HFF-Myc (cell line): ENCODE data around the gene TXLNA.

Experiments
- DNase-seq: peaks from one replicate; pipeline ENCODE4 v3.0.0-alpha.2; 2011; ENCODE audit warnings: low read depth; ENCODE audit errors: extremely low read depth
- H3K4me3 ChIP-seq: replicated peaks from 2 replicates; pipeline ENCODE4 v1.5.1; 2011; ENCODE audit warnings: low read depth, mild to moderate bottlenecking, control low read depth, low read length
- CTCF ChIP-seq: IDR thresholded peaks from 2 replicates; pipeline ENCODE4 v1.5.1; 2012; ENCODE audit warnings: mild to moderate bottlenecking, low read depth, low read length, control low read depth; ENCODE audit errors: missing control alignments

Gene TXLNA

GRCh38 chr1:32184650-32185049 is 5.2 kb downstream of the TXLNA start:
- H3K4me3 ChIP-seq, result no peak overlapping the region
- no peak for DNase-seq
- no peak for TF ChIP-seq CTCF

- H3K4me3 ChIP-seq, result no peak overlapping the region
- no peak for DNase-seq
- TF ChIP-seq CTCF, result no peak
Observed at GRCh38 chr1:32186077-32186476, 6.6 kb downstream of the TXLNA start.

- TF ChIP-seq CTCF, result no peak
- no peak overlapping the region for H3K4me3 ChIP-seq
- no peak for DNase-seq
Observed at GRCh38 chr1:32186491-32186890, 7.0 kb downstream of the TXLNA start.

DNA sequence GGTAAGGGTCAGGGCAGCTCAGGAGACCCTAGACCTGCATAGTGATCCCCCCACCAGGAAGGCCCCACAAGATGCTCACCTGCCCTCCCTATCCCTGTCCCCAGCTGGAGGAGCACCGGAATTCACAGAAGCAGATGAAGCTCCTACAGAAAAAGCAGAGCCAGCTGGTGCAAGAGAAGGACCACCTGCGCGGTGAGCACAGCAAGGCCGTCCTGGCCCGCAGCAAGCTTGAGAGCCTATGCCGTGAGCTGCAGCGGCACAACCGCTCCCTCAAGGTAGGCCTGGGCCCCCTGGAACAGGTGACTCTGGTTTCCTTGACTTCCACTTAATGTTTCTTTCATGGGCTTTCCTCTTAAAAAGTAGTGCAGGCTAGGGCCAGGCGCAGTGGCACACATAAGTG is 8.4 kb downstream of the TXLNA start:
- no peak for TF ChIP-seq CTCF
- H3K4me3 ChIP-seq, result no peak overlapping the region
- no peak for DNase-seq

GRCh38 chr1:32192220-32192948 is 12.9 kb downstream of the TXLNA start:
- TF ChIP-seq CTCF, result no peak
- DNase-seq, result no peak
- no peak overlapping the region for H3K4me3 ChIP-seq

GRCh38 chr1:32194984-32195383 is 15.5 kb downstream of the TXLNA start:
- H3K4me3 ChIP-seq, result no peak overlapping the region
- DNase-seq, result no peak
- no peak for TF ChIP-seq CTCF

DNA sequence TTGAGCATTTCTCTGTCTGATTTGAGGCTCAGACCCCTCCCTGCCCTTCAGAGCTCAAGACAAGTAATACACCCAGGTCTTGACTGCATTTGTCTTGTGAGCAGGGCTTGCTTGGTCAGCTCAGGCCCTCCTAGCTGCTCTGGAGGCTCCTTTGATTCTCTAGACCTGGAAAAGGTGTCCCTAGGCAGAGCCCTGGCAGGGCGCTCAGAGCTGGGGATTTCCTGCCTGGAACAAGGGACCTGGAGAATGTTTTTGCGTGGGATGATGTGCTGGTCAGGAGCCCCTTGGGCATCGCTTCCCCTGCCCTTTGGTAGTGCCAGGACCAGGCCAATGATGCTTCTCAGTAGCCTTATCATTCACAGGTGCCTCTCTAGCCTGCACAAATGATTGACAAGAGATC is 16.1 kb downstream of the TXLNA start:
- no peak for DNase-seq
- TF ChIP-seq CTCF, result no peak
- no peak overlapping the region for H3K4me3 ChIP-seq
